ENCODE data around the gene OR5A1.

OR5A1 gene

DNA sequence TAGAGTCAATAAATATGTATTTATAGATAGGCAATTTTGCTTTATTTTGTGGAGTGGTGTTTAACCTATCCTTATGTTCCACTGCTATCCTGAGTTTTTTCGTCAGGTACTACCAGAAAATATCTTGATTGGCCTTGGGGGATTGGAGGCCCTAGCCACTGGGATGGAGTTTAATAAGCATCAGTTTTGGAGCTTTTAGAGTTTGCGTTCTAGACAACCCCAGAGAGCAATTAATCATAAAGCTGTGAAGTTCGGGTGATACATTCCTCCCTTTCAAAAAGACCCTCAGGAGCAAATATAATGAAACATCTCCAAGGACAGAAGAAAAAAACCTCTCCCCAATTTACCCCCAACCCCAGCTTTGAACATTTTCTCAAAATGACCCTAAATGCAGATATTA lies at the start of gene OR5A1:
TSS of gene OR5A1 (plus strand) at position 301 of the 400 bp plus-strand sequence. CDS start 6,700 bp downstream, outside the sequence.
- no peak within 1 kb of the TSS for H3K4me3 ChIP-seq (ENCODE audit: low read length)
- no peak for DNase-seq (ENCODE audit: low read depth)
- TF ChIP-seq, protein P1, sequence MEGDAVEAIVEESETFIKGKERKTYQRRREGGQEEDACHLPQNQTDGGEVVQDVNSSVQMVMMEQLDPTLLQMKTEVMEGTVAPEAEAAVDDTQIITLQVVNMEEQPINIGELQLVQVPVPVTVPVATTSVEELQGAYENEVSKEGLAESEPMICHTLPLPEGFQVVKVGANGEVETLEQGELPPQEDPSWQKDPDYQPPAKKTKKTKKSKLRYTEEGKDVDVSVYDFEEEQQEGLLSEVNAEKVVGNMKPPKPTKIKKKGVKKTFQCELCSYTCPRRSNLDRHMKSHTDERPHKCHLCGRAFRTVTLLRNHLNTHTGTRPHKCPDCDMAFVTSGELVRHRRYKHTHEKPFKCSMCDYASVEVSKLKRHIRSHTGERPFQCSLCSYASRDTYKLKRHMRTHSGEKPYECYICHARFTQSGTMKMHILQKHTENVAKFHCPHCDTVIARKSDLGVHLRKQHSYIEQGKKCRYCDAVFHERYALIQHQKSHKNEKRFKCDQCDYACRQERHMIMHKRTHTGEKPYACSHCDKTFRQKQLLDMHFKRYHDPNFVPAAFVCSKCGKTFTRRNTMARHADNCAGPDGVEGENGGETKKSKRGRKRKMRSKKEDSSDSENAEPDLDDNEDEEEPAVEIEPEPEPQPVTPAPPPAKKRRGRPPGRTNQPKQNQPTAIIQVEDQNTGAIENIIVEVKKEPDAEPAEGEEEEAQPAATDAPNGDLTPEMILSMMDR (conservative IDR thresholded peaks at IDR 0.05; ENCODE audit: low read depth, low read length) = no peak

DNA sequence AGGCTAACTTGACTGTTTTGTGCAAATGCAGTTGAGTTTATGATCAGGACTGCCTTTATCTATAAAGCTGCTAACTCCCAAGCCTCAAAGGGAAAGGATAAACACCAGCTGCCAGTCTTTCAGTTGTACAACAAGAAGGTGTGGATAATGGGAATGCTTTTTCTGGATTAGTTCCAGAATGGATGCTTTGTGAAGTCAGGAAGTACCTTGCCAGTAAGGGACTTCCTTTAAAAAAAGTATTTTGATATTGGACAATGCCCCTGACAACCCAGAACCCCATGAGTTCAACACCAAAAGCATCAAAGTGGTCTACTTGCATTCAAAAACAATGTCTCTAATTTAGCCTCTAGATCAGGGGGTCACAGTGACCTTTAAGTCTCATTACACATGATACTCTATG lies 42.1 kb upstream of the OR5A1 start:
- DNase-seq (ENCODE audit: low read depth) = no peak
- TF ChIP-seq, protein P1 (conservative IDR thresholded peaks at IDR 0.05; ENCODE audit: low read depth, low read length) = no peak
- H3K4me3 ChIP-seq (ENCODE audit: low read length) = no peak overlapping the region

DNA sequence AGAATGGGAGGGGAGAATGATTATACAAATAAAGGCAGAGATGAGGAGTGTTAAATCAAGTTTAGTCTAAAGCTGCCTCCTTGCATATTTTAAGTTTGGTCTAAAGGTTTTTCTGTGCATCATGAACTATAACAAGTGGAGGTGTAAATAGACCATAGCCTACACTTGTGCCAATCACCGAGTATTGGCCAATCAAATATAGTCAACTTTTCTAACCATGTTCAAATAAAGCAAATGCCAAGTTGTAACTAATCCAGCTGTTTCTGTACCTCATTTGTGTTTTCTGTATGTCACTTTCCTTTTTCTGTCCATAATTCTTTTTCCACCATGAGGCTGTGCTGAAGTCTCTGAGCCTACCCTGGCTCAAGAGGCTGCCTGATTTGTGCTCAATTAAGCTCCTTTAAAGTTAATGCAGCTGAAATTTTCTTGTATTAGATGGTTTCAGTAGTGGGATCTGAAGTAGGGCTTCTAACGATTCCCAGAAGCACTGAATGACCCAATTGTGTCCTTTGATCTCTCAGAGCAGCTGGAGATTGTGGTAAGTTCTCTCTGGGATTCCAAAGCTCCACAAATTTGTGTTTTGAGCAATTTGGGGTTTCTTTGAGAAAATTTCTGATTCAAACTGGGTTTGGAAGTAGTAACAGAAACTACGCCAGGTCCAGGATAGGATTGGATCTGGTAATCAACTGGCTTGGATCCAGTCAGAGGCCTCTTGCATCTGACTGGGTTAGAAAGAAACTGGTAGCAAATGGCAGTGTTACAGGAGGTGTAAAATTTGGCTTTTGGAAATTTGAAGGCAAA lies 35.6 kb upstream of the OR5A1 start:
- no peak for DNase-seq (ENCODE audit: low read depth)
- TF ChIP-seq, protein P1 (conservative IDR thresholded peaks at IDR 0.05; ENCODE audit: low read depth, low read length) = no peak
- no peak overlapping the region for H3K4me3 ChIP-seq (ENCODE audit: low read length)

DNA sequence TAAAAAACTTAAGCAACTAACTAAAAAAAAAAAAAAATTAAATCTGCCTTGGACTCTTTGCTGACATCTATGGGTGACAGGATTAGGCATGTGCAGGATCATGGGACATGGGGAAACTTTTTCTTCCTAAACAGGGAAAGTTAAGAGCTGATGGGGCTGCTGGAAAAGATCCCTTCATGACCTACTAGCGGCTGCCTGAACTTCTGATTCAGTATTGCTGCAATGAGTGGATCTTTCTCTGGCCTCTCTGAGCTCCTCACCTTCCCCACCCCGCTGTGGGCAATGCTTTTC lies 35.1 kb upstream of the OR5A1 start:
- TF ChIP-seq, protein P1 (conservative IDR thresholded peaks at IDR 0.05; ENCODE audit: low read depth, low read length) = no peak
- DNase-seq (ENCODE audit: low read depth) = no peak
- no peak overlapping the region for H3K4me3 ChIP-seq (ENCODE audit: low read length)

DNA sequence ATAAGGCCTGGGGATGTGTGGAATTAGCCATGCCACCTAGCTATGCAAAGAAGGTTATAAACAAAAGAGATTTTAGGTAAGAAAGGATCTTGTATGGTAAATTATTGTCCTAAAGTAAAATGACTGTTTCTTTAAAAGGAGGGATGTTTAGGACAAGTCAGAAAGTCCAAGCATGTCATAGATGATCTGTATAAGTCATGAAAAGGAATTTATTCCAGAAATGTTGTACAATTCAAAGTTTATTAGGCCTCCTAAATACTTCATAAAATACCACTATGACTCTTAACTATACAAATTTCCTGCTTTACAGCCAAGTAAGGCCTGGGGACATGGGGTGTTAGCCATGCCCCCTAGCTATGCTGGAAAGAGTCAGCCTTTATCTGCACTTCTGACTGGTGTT lies 32.7 kb upstream of the OR5A1 start:
- TF ChIP-seq, protein P1 (conservative IDR thresholded peaks at IDR 0.05; ENCODE audit: low read depth, low read length) = no peak
- DNase-seq (ENCODE audit: low read depth) = no peak
- H3K4me3 ChIP-seq (ENCODE audit: low read length) = no peak overlapping the region

DNA sequence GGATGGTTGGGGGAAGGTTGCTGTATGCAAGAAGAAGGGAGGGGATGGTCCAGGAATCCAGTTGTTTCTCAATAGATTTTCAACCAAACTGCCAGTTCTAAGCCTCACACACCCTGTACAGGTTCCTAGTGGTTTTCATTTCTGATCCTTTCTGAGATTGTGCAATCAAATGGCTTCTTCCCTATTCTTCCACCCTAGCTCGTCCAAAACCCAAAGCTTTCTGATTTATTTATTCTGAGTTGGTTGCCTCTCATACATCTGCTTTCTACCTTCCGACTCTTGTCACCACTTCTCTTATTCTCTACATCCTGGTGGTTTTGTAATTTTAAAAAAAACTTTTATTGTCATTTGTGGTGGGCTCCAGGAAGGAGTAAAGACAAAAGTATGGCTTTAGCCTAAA lies 22.6 kb upstream of the OR5A1 start:
- no peak overlapping the region for H3K4me3 ChIP-seq (ENCODE audit: low read length)
- DNase-seq (ENCODE audit: low read depth) = no peak
- TF ChIP-seq, protein P1 (conservative IDR thresholded peaks at IDR 0.05; ENCODE audit: low read depth, low read length) = no peak

DNA sequence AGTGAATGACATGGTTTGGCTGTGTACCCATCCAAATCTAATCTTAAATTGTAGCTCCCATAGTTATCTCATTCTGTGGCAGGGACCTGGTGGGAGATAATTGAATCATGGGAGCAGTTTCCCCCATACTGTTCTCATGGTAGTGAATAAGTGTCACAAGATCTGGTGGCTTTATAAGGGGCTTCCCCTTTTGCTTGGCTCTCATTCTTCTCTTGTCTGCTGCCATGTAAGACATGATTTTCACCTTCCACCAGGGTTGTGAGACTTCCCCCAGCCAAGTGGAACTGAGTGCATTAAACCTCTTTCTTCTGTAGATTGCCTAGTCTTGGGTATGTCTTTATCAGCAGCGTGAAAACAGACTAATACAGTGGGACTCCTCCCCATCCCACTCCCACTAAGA lies 21.2 kb upstream of the OR5A1 start:
- no peak for DNase-seq (ENCODE audit: low read depth)
- H3K4me3 ChIP-seq (ENCODE audit: low read length) = no peak overlapping the region
- TF ChIP-seq, protein P1 (conservative IDR thresholded peaks at IDR 0.05; ENCODE audit: low read depth, low read length) = no peak

Data from retinal pigment epithelial cell (primary cell).